IMR-90 (cell line): Measurements from ENCODE around the gene ZNF609. TPM values are rescaled to one million over a fixed set of nuclear protein-coding genes. Genes with fewer than 3 reads are reported as not detected.

Experiments used
- ATAC-seq: fragments of 200-7000 bp; cut with Tn5 transposase; 2 replicates; pipeline ENCODE4 v1.9.1; 2020; ENCODE audit warnings: low read depth, mild to moderate bottlenecking, moderate library complexity
- BruUV-seq: library from RNA; stranded (reverse); fragments of 400-500 nt; replicated peaks from 2 replicates; lab custom pipeline; 2021; lab: Mats Ljungman, UMichigan
- CTCF ChIA-PET: fragments of 300-600 bp; formaldehyde crosslinking; extraction: SDS; loops from one replicate; lab custom pipeline; 2021; ENCODE audit warnings: antibody characterized with exemption; lab: Yijun Ruan, JAX
- POLR2A ChIA-PET: fragments of 300-600 bp; sonication (Branson Sonifier 250); formaldehyde crosslinking; loops from one replicate; lab custom pipeline; 2022; ENCODE audit warnings: antibody characterized with exemption; ENCODE audit not compliant: unreplicated experiment; lab: Charles Lee
- DNase-seq: peaks from one replicate; pipeline ENCODE4 v3.0.0; 2013
- H2AFZ ChIP-seq: replicated peaks from 2 replicates; pipeline ENCODE3; 2013; ENCODE audit warnings: low read length, mild to moderate bottlenecking; ENCODE audit not compliant: poor library complexity
- H2AK5ac ChIP-seq: 2 replicates; pipeline ENCODE4 v1.6.1; 2013; ENCODE audit warnings: low read depth, low read length, inconsistent platforms
- H2AK9ac ChIP-seq: replicated peaks from 2 replicates; pipeline ENCODE3; 2013; ENCODE audit warnings: mild to moderate bottlenecking, low read depth, low read length, moderate library complexity; ENCODE audit not compliant: poor library complexity
- H2BK120ac ChIP-seq: 2 replicates; pipeline ENCODE4 v1.6.1; 2013; ENCODE audit warnings: low read depth, low read length, inconsistent platforms
- H2BK15ac ChIP-seq: 3 replicates; pipeline ENCODE4 v1.6.1; 2013; ENCODE audit warnings: low read depth, low read length, inconsistent platforms
- H2BK20ac ChIP-seq: 2 replicates; pipeline ENCODE4 v1.6.1; 2013; ENCODE audit warnings: low read depth, mild to moderate bottlenecking, inconsistent platforms, low read length, moderate library complexity
- H2BK5ac ChIP-seq: 2 replicates; pipeline ENCODE4 v1.6.1; 2013; ENCODE audit warnings: mild to moderate bottlenecking, low read depth, low read length, inconsistent platforms; ENCODE audit not compliant: poor library complexity, severe bottlenecking
- H3K14ac ChIP-seq: replicated peaks from 2 replicates; pipeline ENCODE4 v1.6.1; 2013; ENCODE audit warnings: low read depth, low read length, inconsistent platforms
- H3K18ac ChIP-seq: 2 replicates; pipeline ENCODE4 v1.6.1; 2013; ENCODE audit warnings: low read depth, low read length, control low read depth
- H3K23ac ChIP-seq: 2 replicates; pipeline ENCODE4 v1.6.1; 2013; ENCODE audit warnings: low read depth, low read length, inconsistent platforms
- H3K27ac ChIP-seq: 2 replicates; pipeline ENCODE4 v1.5.1; 2013; ENCODE audit warnings: mild to moderate bottlenecking, control low read depth, low read length; ENCODE audit not compliant: insufficient read depth
- H3K27me3 ChIP-seq: 2 replicates; pipeline ENCODE4 v1.6.1; 2013; ENCODE audit warnings: low read length; ENCODE audit not compliant: control insufficient read depth, insufficient read depth
- H3K36me3 ChIP-seq: 2 replicates; pipeline ENCODE4 v1.6.1; 2013; ENCODE audit warnings: low read length, mixed read lengths; ENCODE audit not compliant: control insufficient read depth, insufficient read depth
- H3K4ac ChIP-seq: 2 replicates; pipeline ENCODE4 v1.6.1; 2013; ENCODE audit warnings: low read depth, low read length, inconsistent platforms
- H3K4me1 ChIP-seq: 2 replicates; pipeline ENCODE4 v1.6.1; 2013; ENCODE audit warnings: low read length, mixed read lengths; ENCODE audit not compliant: control insufficient read depth, insufficient read depth
- H3K4me2 ChIP-seq: 2 replicates; pipeline ENCODE4 v1.6.1; 2013; ENCODE audit warnings: low read depth, mild to moderate bottlenecking, control low read depth, low read length, moderate library complexity
- H3K4me3 ChIP-seq: 2 replicates; pipeline ENCODE4 v1.5.1; 2013; ENCODE audit warnings: low read depth, mild to moderate bottlenecking, control low read depth, low read length, moderate library complexity; ENCODE audit not compliant: insufficient read depth
- H3K56ac ChIP-seq: 2 replicates; pipeline ENCODE4 v1.6.1; 2013; ENCODE audit warnings: low read length, inconsistent platforms; ENCODE audit not compliant: insufficient read depth; ENCODE audit errors: extremely low read depth
- H3K79me1 ChIP-seq, 2 experiments: 2 replicates each; pipeline ENCODE4 v1.6.1; 2013; ENCODE audit warnings: low read length in 2 of 2, inconsistent platforms in 1 of 2, low read depth in 1 of 2
- H3K9ac ChIP-seq: 2 replicates; pipeline ENCODE4 v1.6.1; 2013; ENCODE audit warnings: low read depth, low read length, control low read depth
- H3K9me1 ChIP-seq: 2 replicates; pipeline ENCODE4 v1.6.1; 2013; ENCODE audit warnings: low read length, inconsistent platforms; ENCODE audit not compliant: insufficient read depth
- H3K9me3 ChIP-seq: 2 replicates; pipeline ENCODE4 v1.6.1; 2013; ENCODE audit warnings: low read length; ENCODE audit not compliant: control insufficient read depth, insufficient read depth
- H4K20me1 ChIP-seq: 2 replicates; pipeline ENCODE4 v1.6.1; 2013; ENCODE audit warnings: low read length, inconsistent platforms; ENCODE audit not compliant: insufficient read depth
- H4K5ac ChIP-seq: 2 replicates; pipeline ENCODE4 v1.6.1; 2013; ENCODE audit warnings: mild to moderate bottlenecking, low read depth, low read length, control low read depth
- H4K8ac ChIP-seq, 2 experiments: 2 replicates each; pipeline ENCODE4 v1.6.1; 2013; ENCODE audit warnings: low read depth in 2 of 2, low read length in 2 of 2, control low read depth in 1 of 2, inconsistent platforms in 1 of 2
- H4K91ac ChIP-seq: 2 replicates; pipeline ENCODE4 v1.6.1; 2013; ENCODE audit warnings: low read depth, low read length, inconsistent platforms; ENCODE audit not compliant: insufficient read depth
- BHLHE40 ChIP-seq: fragments of 150-350 bp; IDR thresholded peaks from 2 replicates; pipeline ENCODE4 v1.6.1; 2016; ENCODE audit warnings: mild to moderate bottlenecking, low read depth, low read length
- CHD1 ChIP-seq: IDR thresholded peaks from 2 replicates; pipeline ENCODE4 v1.6.1; 2012; ENCODE audit warnings: low read depth, low read length, improper control_type of control experiment
- CTCF ChIP-seq: conservative IDR thresholded peaks from 2 replicates; pipeline ENCODE4 v1.5.1; 2012; ENCODE audit warnings: mild to moderate bottlenecking, low read depth, low read length, improper control_type of control experiment
- ELK1 ChIP-seq: fragments of 150-350 bp; IDR thresholded peaks from 2 replicates; pipeline ENCODE4 v1.6.1; 2016; ENCODE audit warnings: low read depth, mild to moderate bottlenecking, low read length, moderate library complexity, borderline replicate concordance
- FOS ChIP-seq: fragments of 150-350 bp; IDR thresholded peaks from 2 replicates; pipeline ENCODE4 v1.6.1; 2016; ENCODE audit warnings: low read depth, low read length
- MAFK ChIP-seq: IDR thresholded peaks from 2 replicates; pipeline ENCODE4 v1.6.1; 2012; ENCODE audit warnings: low read depth, low read length, improper control_type of control experiment
- MAZ ChIP-seq: IDR thresholded peaks from 2 replicates; pipeline ENCODE4 v1.6.1; 2012; ENCODE audit warnings: low read depth, mild to moderate bottlenecking, low read length, improper control_type of control experiment, moderate library complexity, borderline replicate concordance
- MXI1 ChIP-seq: IDR thresholded peaks from 2 replicates; pipeline ENCODE4 v1.6.1; 2012; ENCODE audit warnings: low read depth, mild to moderate bottlenecking, low read length, moderate library complexity, borderline replicate concordance
- NFE2L2 ChIP-seq: fragments of 150-350 bp; IDR thresholded peaks from 2 replicates; pipeline ENCODE4 v1.6.1; 2016; ENCODE audit warnings: low read depth, mild to moderate bottlenecking, low read length
- POLR2A ChIP-seq: IDR thresholded peaks from 2 replicates; pipeline ENCODE4 v1.6.1; 2012; ENCODE audit warnings: mild to moderate bottlenecking, low read depth, low read length
- RAD21 ChIP-seq: IDR thresholded peaks from 2 replicates; pipeline ENCODE4 v1.6.1; 2012; ENCODE audit warnings: low read length, improper control_type of control experiment
- RCOR1 ChIP-seq: IDR thresholded peaks from 2 replicates; pipeline ENCODE4 v1.6.1; 2012; ENCODE audit warnings: mild to moderate bottlenecking, low read length, improper control_type of control experiment; ENCODE audit not compliant: insufficient replicate concordance
- RFX5 ChIP-seq: IDR thresholded peaks from 2 replicates; pipeline ENCODE4 v1.8.0; 2012; ENCODE audit warnings: low read depth, mild to moderate bottlenecking, low read length, moderate library complexity
- SMC3 ChIP-seq: fragments of 150-350 bp; IDR thresholded peaks from 2 replicates; pipeline ENCODE4 v1.6.1; 2016; ENCODE audit warnings: low read depth, mild to moderate bottlenecking, antibody characterized with exemption, low read length, moderate library complexity
- USF2 ChIP-seq: fragments of 150-350 bp; IDR thresholded peaks from 2 replicates; pipeline ENCODE4 v1.6.1; 2017; ENCODE audit warnings: mild to moderate bottlenecking, antibody characterized with exemption, low read length, low read depth
- WGBS, 2 experiments: methylation state at CpG; one replicate each; pipeline versions ENCODE4 v1.1.5 to v1.1.7; 2013; ENCODE audit warnings: missing lambda C conversion rate in 2 of 2; ENCODE audit not compliant: insufficient read length in 1 of 2; ENCODE audit errors: extremely low coverage in 2 of 2; 5-methylcytosine and 5-hydroxymethylcytosine counted together
- dilution Hi-C: fragments of 300-500 bp; cut with HindIII; formaldehyde crosslinking; loops from one replicate; pipeline ENCODE4 v1.14.3; 2018; ENCODE audit warnings: low sequenced_read_pairs; ENCODE audit not compliant: unreplicated experiment
- in situ Hi-C: fragments of 300-500 bp; cut with MboI; formaldehyde crosslinking; loops from 3 replicates; pipeline ENCODE4 v1.14.3; 2019; ENCODE audit warnings: low sequenced_read_pairs, inconsistent platforms, mixed read lengths
- intact Hi-C: fragments of 100-400 bp; cut with micrococcal nuclease; formaldehyde crosslinking; loops from 2 replicates; pipeline ENCODE4 v1.10.0; 2022
- polyA plus RNA-seq, 3 experiments: library from polyadenylated mRNA; depleted of rRNA; stranded (reverse); fragments of >200 nt; gene quantifications; 2 replicates each; pipeline ENCODE4 v1.2.3, GENCODE V29; 2012; ENCODE audit warnings: low replicate concordance in 1 of 3
- total RNA-seq: library from RNA; depleted of rRNA; stranded (reverse); fragments of >200 nt; gene quantifications from 2 replicates; pipeline ENCODE4 v1.2.3, GENCODE V29; 2012

ZNF609 gene
- total and polyA plus RNA-seq, 2 of the 4 experiments (the other 2 are of a cell fraction) = 10.4 to 12.5 TPM

DNA sequence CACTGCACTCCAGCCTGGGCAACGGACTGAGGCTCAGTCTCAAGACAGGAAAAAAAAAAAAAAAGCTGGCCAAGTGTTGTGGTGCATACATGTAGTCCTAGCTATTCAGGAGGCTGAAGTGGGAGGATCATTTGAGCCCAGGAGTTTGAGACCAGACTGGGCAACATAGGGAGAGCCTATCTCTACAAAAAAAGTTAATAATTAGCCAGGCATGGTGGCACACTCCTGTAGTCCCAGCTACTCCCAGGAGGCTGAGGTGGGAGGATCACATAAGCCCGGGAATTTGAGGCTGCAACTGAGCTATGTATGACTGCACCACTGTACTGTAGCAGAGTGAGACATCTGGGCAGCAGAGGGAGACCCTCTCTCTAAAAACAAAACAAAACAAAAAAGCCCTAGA, 256.1 kb downstream of the ZNF609 start:
- no peak overlapping the region for H2BK5ac ChIP-seq
- no peaks in the 10 kb centered on the region for H3K4me1 ChIP-seq
- ChIA-PET POLR2A (no interaction called here), CTCF (interaction anchor here (0.5 kb wide), 1 partner anchor 22 kb away, joined by 3 read pairs; no protein-coding TSS in a partner anchor)
- H4K5ac ChIP-seq = no peak overlapping the region
- dilution Hi-C loops = no loop called here
- H3K56ac ChIP-seq = no peak overlapping the region
- H3K4ac ChIP-seq = no peak overlapping the region
- H3K9me3 ChIP-seq = no peaks in the 10 kb centered on the region
- H2AK9ac ChIP-seq = no peak overlapping the region
- no peak overlapping the region for H2BK20ac ChIP-seq
- H3K9ac ChIP-seq = no peak overlapping the region
- no peak overlapping the region for H2AK5ac ChIP-seq
- no peak overlapping the region for H3K23ac ChIP-seq
- no peak overlapping the region for H2BK120ac ChIP-seq
- no peaks in the 10 kb centered on the region for H3K27me3 ChIP-seq
- H4K20me1 ChIP-seq = no peaks in the 10 kb centered on the region
- no peak overlapping the region for H3K4me3 ChIP-seq
- H4K8ac ChIP-seq = no peak overlapping the region
- no peaks in the 10 kb centered on the region for H3K36me3 ChIP-seq
- in situ Hi-C loops = no loop called here
- intact Hi-C loops = no loop called here
- ATAC-seq (no peak), DNase-seq (no peak)
- H3K79me1 ChIP-seq = no peaks in the 10 kb centered on the region
- H2AFZ ChIP-seq = no peak overlapping the region
- no peak overlapping the region for H2BK15ac ChIP-seq
- no peak overlapping the region for H3K14ac ChIP-seq
- no peak overlapping the region for H3K27ac ChIP-seq
- no peaks in the 10 kb centered on the region for H3K9me1 ChIP-seq
- WGBS, 2 experiments = 100% methylated on average over 1 of the region's 2 CpGs; no CpG with 5 or more reads in 1 of the 2 experiments
- TF ChIP-seq BHLHE40 = no peak
- no peak for TF ChIP-seq CTCF
- no peak for TF ChIP-seq ELK1
- no peak for TF ChIP-seq POLR2A
- TF ChIP-seq RAD21 = no peak
- no peak for TF ChIP-seq RFX5
- no peak for TF ChIP-seq USF2
- no peak for TF ChIP-seq SMC3
- no peak for TF ChIP-seq CHD1
- no peak for TF ChIP-seq MXI1
- TF ChIP-seq RCOR1 = no peak
- no peak for TF ChIP-seq FOS
- no peak for TF ChIP-seq MAZ
- TF ChIP-seq NFE2L2 = no peak
- no peak for TF ChIP-seq MAFK
- no TSS peak for BruUV-seq
- H3K18ac ChIP-seq = no peak overlapping the region
- no peak overlapping the region for H3K4me2 ChIP-seq
- no peak overlapping the region for H4K91ac ChIP-seq
